ENCODE results near the gene PPFIBP1. TPM values are rescaled to one million over a fixed set of nuclear protein-coding genes. Genes with fewer than 3 reads are reported as not detected.

PPFIBP1 gene
- total RNA-seq, 1 experiment from 2014 or later = 1.2 TPM

GRCh38 chr12:27673101-27673718 is 149.2 kb downstream of the PPFIBP1 start:
- H3K9me2 ChIP-seq (replicated peaks; ENCODE audit: insufficient read depth, low read length) = no peaks in the 10 kb centered on the region
- H3K79me2 ChIP-seq (ENCODE audit: low read length) = no peaks in the 10 kb centered on the region
- H3K27ac ChIP-seq (ENCODE audit: low read length) = no peak overlapping the region
- H3K36me3 ChIP-seq (ENCODE audit: insufficient read depth, low read length) = no peaks in the 10 kb centered on the region
- H3K9me3 ChIP-seq (ENCODE audit: low read length) = no peaks in the 10 kb centered on the region
- no peaks in the 10 kb centered on the region for H3K4me1 ChIP-seq (ENCODE audit: low read length)
- DNase-seq = no peak
- H4K20me1 ChIP-seq (ENCODE audit: insufficient read depth, low read depth, low read length) = no peaks in the 10 kb centered on the region
- no peak overlapping the region for H3K9ac ChIP-seq (ENCODE audit: low read length)
- no peak overlapping the region for H2AFZ ChIP-seq (ENCODE audit: low read length)
- H3K4me3 ChIP-seq (ENCODE audit: low read length) = no peak overlapping the region
- no peaks in the 10 kb centered on the region for H3K27me3 ChIP-seq (ENCODE audit: low read length)
- H3K4me2 ChIP-seq (ENCODE audit: low read depth, low read length, poor library complexity, severe bottlenecking) = no peak overlapping the region

- H3K9ac ChIP-seq (ENCODE audit: low read length) = no peak overlapping the region
Measured at GRCh38 chr12:27674989-27675388, 151.0 kb downstream of the PPFIBP1 start.

GRCh38 chr12:27680619-27681018 is 156.6 kb downstream of the PPFIBP1 start:
- Histone ChIP-seq H3K9ac (ENCODE audit: low read length) (no peak overlapping the region), H3K4me1 (ENCODE audit: low read length) (no peaks in the 10 kb centered on the region), H3K9me2 (replicated peaks; ENCODE audit: insufficient read depth, low read length) (no peaks in the 10 kb centered on the region), H3K79me2 (ENCODE audit: low read length) (no peaks in the 10 kb centered on the region), H3K4me3 (ENCODE audit: low read length) (no peak overlapping the region), H3K4me2 (ENCODE audit: low read depth, low read length, poor library complexity, severe bottlenecking) (no peak overlapping the region), H3K27ac (ENCODE audit: low read length) (no peak overlapping the region), H3K27me3 (ENCODE audit: low read length) (no peaks in the 10 kb centered on the region), H4K20me1 (ENCODE audit: insufficient read depth, low read depth, low read length) (no peaks in the 10 kb centered on the region), H3K9me3 (ENCODE audit: low read length) (no peaks in the 10 kb centered on the region), H3K36me3 (ENCODE audit: insufficient read depth, low read length) (no peaks in the 10 kb centered on the region), H2AFZ (ENCODE audit: low read length) (no peak overlapping the region)
- DNase-seq = no peak

More at GRCh38 chr12:27674989-27675388, 151.0 kb downstream of the PPFIBP1 start:
- Histone ChIP-seq H3K27me3 (ENCODE audit: low read length) (no peaks in the 10 kb centered on the region), H3K36me3 (ENCODE audit: insufficient read depth, low read length) (no peaks in the 10 kb centered on the region), H3K4me1 (ENCODE audit: low read length) (no peaks in the 10 kb centered on the region), H4K20me1 (ENCODE audit: insufficient read depth, low read depth, low read length) (no peaks in the 10 kb centered on the region), H3K27ac (ENCODE audit: low read length) (no peak overlapping the region), H3K4me2 (ENCODE audit: low read depth, low read length, poor library complexity, severe bottlenecking) (no peak overlapping the region), H3K9me3 (ENCODE audit: low read length) (no peaks in the 10 kb centered on the region), H2AFZ (ENCODE audit: low read length) (no peak overlapping the region), H3K4me3 (ENCODE audit: low read length) (no peak overlapping the region), H3K9me2 (replicated peaks; ENCODE audit: insufficient read depth, low read length) (no peaks in the 10 kb centered on the region), H3K79me2 (ENCODE audit: low read length) (no peaks in the 10 kb centered on the region)
- no peak for DNase-seq

- Histone ChIP-seq H3K4me3 (ENCODE audit: low read length) (no peak overlapping the region), H3K27ac (ENCODE audit: low read length) (no peak overlapping the region), H2AFZ (ENCODE audit: low read length) (no peak overlapping the region), H3K9me3 (ENCODE audit: low read length) (no peaks in the 10 kb centered on the region), H3K4me2 (ENCODE audit: low read depth, low read length, poor library complexity, severe bottlenecking) (no peak overlapping the region), H3K36me3 (ENCODE audit: insufficient read depth, low read length) (no peaks in the 10 kb centered on the region), H3K4me1 (ENCODE audit: low read length) (no peaks in the 10 kb centered on the region), H3K9ac (ENCODE audit: low read length) (no peak overlapping the region), H4K20me1 (ENCODE audit: insufficient read depth, low read depth, low read length) (no peaks in the 10 kb centered on the region), H3K9me2 (replicated peaks; ENCODE audit: insufficient read depth, low read length) (no peaks in the 10 kb centered on the region), H3K27me3 (ENCODE audit: low read length) (no peaks in the 10 kb centered on the region), H3K79me2 (ENCODE audit: low read length) (no peaks in the 10 kb centered on the region)
- DNase-seq = no peak
Measured at GRCh38 chr12:27682534-27682933, 158.5 kb downstream of the PPFIBP1 start.

GRCh38 chr12:27685274-27685673 is 161.3 kb downstream of the PPFIBP1 start:
- Histone ChIP-seq H2AFZ (ENCODE audit: low read length) (no peak overlapping the region), H3K9me2 (replicated peaks; ENCODE audit: insufficient read depth, low read length) (no peaks in the 10 kb centered on the region), H3K4me2 (ENCODE audit: low read depth, low read length, poor library complexity, severe bottlenecking) (no peak overlapping the region), H3K27ac (ENCODE audit: low read length) (no peak overlapping the region), H3K79me2 (ENCODE audit: low read length) (no peaks in the 10 kb centered on the region), H3K27me3 (ENCODE audit: low read length) (no peaks in the 10 kb centered on the region), H3K36me3 (ENCODE audit: insufficient read depth, low read length) (no peaks in the 10 kb centered on the region), H3K9me3 (ENCODE audit: low read length) (no peaks in the 10 kb centered on the region), H3K4me1 (ENCODE audit: low read length) (no peaks in the 10 kb centered on the region), H4K20me1 (ENCODE audit: insufficient read depth, low read depth, low read length) (no peaks in the 10 kb centered on the region), H3K9ac (ENCODE audit: low read length) (no peak overlapping the region), H3K4me3 (ENCODE audit: low read length) (no peak overlapping the region)
- DNase-seq = no peak

- no peak overlapping the region for H3K4me2 ChIP-seq (ENCODE audit: low read depth, low read length, poor library complexity, severe bottlenecking)
- H3K27ac ChIP-seq (ENCODE audit: low read length) = no peak overlapping the region
- no peaks in the 10 kb centered on the region for H3K27me3 ChIP-seq (ENCODE audit: low read length)
- no peaks in the 10 kb centered on the region for H4K20me1 ChIP-seq (ENCODE audit: insufficient read depth, low read depth, low read length)
- no peaks in the 10 kb centered on the region for H3K36me3 ChIP-seq (ENCODE audit: insufficient read depth, low read length)
- no peaks in the 10 kb centered on the region for H3K79me2 ChIP-seq (ENCODE audit: low read length)
- H3K4me1 ChIP-seq (ENCODE audit: low read length) = no peaks in the 10 kb centered on the region
- no peak overlapping the region for H2AFZ ChIP-seq (ENCODE audit: low read length)
- no peak overlapping the region for H3K4me3 ChIP-seq (ENCODE audit: low read length)
- no peaks in the 10 kb centered on the region for H3K9me2 ChIP-seq (replicated peaks; ENCODE audit: insufficient read depth, low read length)
- no peak for DNase-seq
- H3K9ac ChIP-seq (ENCODE audit: low read length) = no peak overlapping the region
- H3K9me3 ChIP-seq (ENCODE audit: low read length) = no peaks in the 10 kb centered on the region
Measured at GRCh38 chr12:27686147-27686546, 162.1 kb downstream of the PPFIBP1 start.

- DNase-seq = no peak
- no peak overlapping the region for H3K4me3 ChIP-seq (ENCODE audit: low read length)
- H2AFZ ChIP-seq (ENCODE audit: low read length) = no peak overlapping the region
- H3K27ac ChIP-seq (ENCODE audit: low read length) = no peak overlapping the region
- H3K4me2 ChIP-seq (ENCODE audit: low read depth, low read length, poor library complexity, severe bottlenecking) = no peak overlapping the region
- no peaks in the 10 kb centered on the region for H3K79me2 ChIP-seq (ENCODE audit: low read length)
- H3K27me3 ChIP-seq (ENCODE audit: low read length) = no peaks in the 10 kb centered on the region
- no peaks in the 10 kb centered on the region for H3K9me2 ChIP-seq (replicated peaks; ENCODE audit: insufficient read depth, low read length)
- no peak overlapping the region for H3K9ac ChIP-seq (ENCODE audit: low read length)
- no peaks in the 10 kb centered on the region for H3K4me1 ChIP-seq (ENCODE audit: low read length)
- H4K20me1 ChIP-seq (ENCODE audit: insufficient read depth, low read depth, low read length) = no peaks in the 10 kb centered on the region
- no peaks in the 10 kb centered on the region for H3K36me3 ChIP-seq (ENCODE audit: insufficient read depth, low read length)
- H3K9me3 ChIP-seq (ENCODE audit: low read length) = no peaks in the 10 kb centered on the region
Measured at GRCh38 chr12:27688671-27689070, 164.7 kb downstream of the PPFIBP1 start.

- no peaks in the 10 kb centered on the region for H3K4me1 ChIP-seq (ENCODE audit: low read length)
Measured at GRCh38 chr12:27689558-27690180, 165.7 kb downstream of the PPFIBP1 start.

More at GRCh38 chr12:27689558-27690180, 165.7 kb downstream of the PPFIBP1 start:
- Histone ChIP-seq H3K4me2 (ENCODE audit: low read depth, low read length, poor library complexity, severe bottlenecking) (no peak overlapping the region), H3K9me3 (ENCODE audit: low read length) (no peaks in the 10 kb centered on the region), H3K27ac (ENCODE audit: low read length) (no peak overlapping the region), H3K9ac (ENCODE audit: low read length) (no peak overlapping the region), H3K4me3 (ENCODE audit: low read length) (no peak overlapping the region), H3K79me2 (ENCODE audit: low read length) (no peaks in the 10 kb centered on the region), H3K36me3 (ENCODE audit: insufficient read depth, low read length) (no peaks in the 10 kb centered on the region), H4K20me1 (ENCODE audit: insufficient read depth, low read depth, low read length) (no peaks in the 10 kb centered on the region), H2AFZ (ENCODE audit: low read length) (no peak overlapping the region), H3K27me3 (ENCODE audit: low read length) (no peaks in the 10 kb centered on the region), H3K9me2 (replicated peaks; ENCODE audit: insufficient read depth, low read length) (no peaks in the 10 kb centered on the region)
- no peak for DNase-seq
